Nephron (organoid): Measurements from ENCODE around the gene THBS4.

ENCODE experiments used
- H3K27ac Mint-ChIP-seq, 3 experiments: 2 replicates each; pipeline ENCODE4 v1.8.0; 2020; ENCODE audit warnings: mixed read lengths in 3 of 3, mild to moderate bottlenecking in 2 of 3, moderate library complexity in 1 of 3
- H3K27me3 Mint-ChIP-seq: 2 replicates; pipeline ENCODE4 v1.8.0; 2021; ENCODE audit warnings: low read depth, mild to moderate bottlenecking, moderate library complexity, mixed read lengths
- H3K36me3 Mint-ChIP-seq: 2 replicates; pipeline ENCODE4 v1.8.0; 2020; ENCODE audit warnings: low read depth, mixed read lengths
- H3K4me1 Mint-ChIP-seq: 2 replicates; pipeline ENCODE4 v1.8.0; 2020; ENCODE audit warnings: mixed read lengths
- H3K4me3 Mint-ChIP-seq, 3 experiments: 2 replicates each; pipeline ENCODE4 v1.8.0; 2020; ENCODE audit warnings: mild to moderate bottlenecking in 3 of 3, mixed read lengths in 3 of 3, moderate library complexity in 2 of 3
- H3K9me3 Mint-ChIP-seq: 2 replicates; pipeline ENCODE4 v1.8.0; 2020; ENCODE audit warnings: mixed read lengths
- CTCF ChIP-seq, 3 experiments: fragments of 200-600 bp; sonication (generic); IDR thresholded peaks; one replicate each; pipeline ENCODE4 v1.5.0; 2021; ENCODE audit warnings: antibody characterized with exemption in 3 of 3; ENCODE audit not compliant: unreplicated experiment in 3 of 3

Gene THBS4

DNA sequence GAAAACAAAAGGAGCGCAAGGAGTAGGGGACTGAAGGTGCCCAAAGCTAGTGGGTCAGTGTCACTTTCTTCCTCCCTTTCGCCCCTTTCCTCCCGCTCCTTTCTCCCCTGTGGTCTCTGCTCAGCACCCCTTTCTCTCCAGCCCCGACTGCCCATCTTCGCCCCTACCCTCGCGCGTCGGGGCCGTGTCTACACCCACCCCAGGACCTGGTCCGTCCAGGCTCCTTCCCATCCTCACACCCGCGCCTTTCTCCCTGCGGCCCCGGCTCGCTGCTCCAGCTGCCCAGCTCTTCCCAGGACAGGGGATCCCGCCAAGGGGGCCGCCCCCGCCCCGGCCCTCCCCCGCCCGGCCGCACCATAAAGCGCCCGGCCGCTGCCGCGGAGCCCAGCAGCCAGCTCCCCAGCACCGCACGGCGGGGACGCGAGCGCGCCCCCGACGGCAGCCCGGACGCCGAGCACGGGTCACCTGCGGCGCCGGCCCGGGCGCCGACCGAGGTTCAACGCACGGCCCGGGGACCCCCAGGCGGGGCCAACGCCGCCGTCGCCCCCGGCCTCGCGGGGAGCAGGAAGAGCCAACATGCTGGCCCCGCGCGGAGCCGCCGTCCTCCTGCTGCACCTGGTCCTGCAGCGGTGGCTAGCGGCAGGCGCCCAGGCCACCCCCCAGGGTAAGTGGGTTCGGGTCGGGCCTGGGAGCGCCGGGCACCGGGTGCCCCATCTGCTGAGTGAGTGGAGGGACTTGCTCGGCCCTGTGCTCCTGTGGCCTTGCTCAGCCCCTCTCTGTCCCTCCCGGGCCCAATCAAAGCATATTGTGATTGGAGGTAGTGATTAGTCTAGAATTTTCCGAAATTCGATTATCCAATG lies at the start of gene THBS4:
Gene THBS4 (plus strand): TSS at position 387 of the 860 bp plus-strand sequence. CDS start 190 bp downstream, at position 577.
- H3K27ac Mint-ChIP-seq: no peak within 1 kb of the TSS
- H3K27me3 Mint-ChIP-seq: peaks cover 59% of the 10 kb centered on the region
- TF ChIP-seq CTCF (IDR thresholded peaks at IDR 0.05; ENCODE audit: unreplicated experiment in 3 of 3): no peak
- no peaks in the 10 kb centered on the region for H3K9me3 Mint-ChIP-seq
- no peaks in the 10 kb centered on the region for H3K36me3 Mint-ChIP-seq
- H3K4me3 Mint-ChIP-seq: peak within 1 kb of the TSS; percentile 78 to 82 (median 79)
- no peaks in the 10 kb centered on the region for H3K4me1 Mint-ChIP-seq

GRCh38 chr5:79986260-79986659 lies 48.9 kb upstream of the THBS4 start:
- Mint-ChIP-seq H3K4me3 (no peak overlapping the region), H3K27ac (no peak overlapping the region), H3K4me1 (peaks cover 13% of the 10 kb centered on the region), H3K27me3 (no peaks in the 10 kb centered on the region), H3K9me3 (no peaks in the 10 kb centered on the region), H3K36me3 (peaks cover 65% of the 10 kb centered on the region)
- TF ChIP-seq CTCF (IDR thresholded peaks at IDR 0.05; ENCODE audit: unreplicated experiment in 3 of 3): no peak

GRCh38 chr5:79990205-79990597 lies 44.9 kb upstream of the THBS4 start:
- no peaks in the 10 kb centered on the region for H3K9me3 Mint-ChIP-seq
- H3K4me1 Mint-ChIP-seq: peaks cover 30% of the 10 kb centered on the region
- H3K4me3 Mint-ChIP-seq: peak overlapping the region; percentile 90 to 91 (median 91)
- TF ChIP-seq CTCF (IDR thresholded peaks at IDR 0.05; ENCODE audit: unreplicated experiment in 3 of 3): no peak
- H3K27me3 Mint-ChIP-seq: no peaks in the 10 kb centered on the region
- peak overlapping the region; percentile 68 to 93 (median 91) for H3K27ac Mint-ChIP-seq
- peaks cover 32% of the 10 kb centered on the region for H3K36me3 Mint-ChIP-seq

DNA sequence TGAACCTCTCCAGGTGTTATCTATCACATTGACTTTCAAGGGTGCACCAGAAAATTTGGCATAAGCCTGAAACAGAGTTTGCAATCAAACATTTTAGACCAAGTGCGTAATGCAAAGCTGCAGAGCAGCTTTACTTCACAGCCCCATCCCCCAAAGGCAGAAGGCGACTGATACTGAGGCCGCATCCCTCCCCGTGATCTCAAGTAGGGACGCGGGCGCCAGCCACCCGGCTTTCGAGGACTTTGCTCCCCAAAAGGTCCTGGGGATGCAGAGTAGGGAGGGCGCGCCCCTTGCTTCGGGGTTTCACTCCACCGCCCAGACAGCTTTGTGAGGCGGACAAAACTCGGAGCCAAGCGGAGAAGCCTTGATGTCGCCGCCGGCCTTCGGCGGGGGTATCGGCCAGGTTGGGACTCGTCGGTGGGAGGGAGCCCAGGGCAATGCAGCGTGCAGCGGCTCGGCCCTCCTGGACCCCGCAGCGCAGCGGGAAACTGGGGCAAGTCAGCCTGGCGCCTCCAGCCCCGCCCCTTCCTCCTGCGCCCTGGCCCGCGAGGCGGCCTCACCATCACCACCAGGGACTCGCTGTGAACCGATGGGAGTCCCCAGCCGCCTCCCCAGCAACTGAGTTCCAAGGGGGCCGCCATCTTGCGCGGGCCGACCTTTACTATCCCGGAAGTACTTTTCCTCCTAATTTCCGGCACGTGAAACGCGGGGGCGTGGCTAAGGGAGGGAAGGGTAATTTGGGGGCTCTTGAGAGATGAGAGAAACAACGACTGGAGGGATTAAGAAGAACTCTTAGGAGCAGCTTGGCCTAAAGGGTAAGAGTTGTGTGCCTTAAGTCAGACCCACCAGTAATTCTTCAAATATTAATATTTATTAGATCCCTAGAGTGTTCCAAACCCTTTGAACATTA lies 44.3 kb upstream of the THBS4 start, which contains the start of gene MTX3:
Gene MTX3 (minus strand): TSS at position 665 of the 910 bp plus-strand sequence. CDS start 24 bp downstream, at position 641.
- peaks cover 26% of the 10 kb centered on the region for H3K36me3 Mint-ChIP-seq
- peaks cover 30% of the 10 kb centered on the region for H3K4me1 Mint-ChIP-seq

More for the DNA sequence above, 44.3 kb upstream of the THBS4 start, which contains the start of gene MTX3:
- Mint-ChIP-seq H3K27ac (peak within 1 kb of the TSS; percentile 68 to 93 (median 91)), H3K9me3 (no peaks in the 10 kb centered on the region), H3K27me3 (no peaks in the 10 kb centered on the region), H3K4me3 (peak within 1 kb of the TSS; percentile 90 to 91 (median 91))
- no peak for TF ChIP-seq CTCF (IDR thresholded peaks at IDR 0.05; ENCODE audit: unreplicated experiment in 3 of 3)
